Pancreas (tissue), 10 donors: ENCODE data around the gene PPP4R2. TPM values are rescaled to one million over a fixed set of nuclear protein-coding genes. Genes with fewer than 3 reads are reported as not detected.
"Not testable (repeated sequence)": the region's sequence is repeated elsewhere in the genome, so short reads cannot be mapped to it uniquely, and the experiment has no call there.

Experiments used
- ATAC-seq, 4 donors: fragments of 200-7000 bp; cut with Tn5 transposase; one replicate each; pipeline versions ENCODE4 v1.8.0 to v1.9.1; 2020; ENCODE audit warnings: mild to moderate bottlenecking in 4 of 4, moderate library complexity in 4 of 4
- DNase-seq, 6 donors: peaks; one replicate each; pipeline ENCODE4 v3.0.0-alpha.2; 2020
- FAIRE-seq: peaks from 2 replicates; lab custom pipeline; 2012; peaks lifted over from hg19 to GRCh38; lab: Jason Lieb, UNC
- H3K27ac ChIP-seq, 4 donors: fragments of 200-600 bp; sonication (generic); 1 replicate in 3 of 4; 2 replicates in 1 of 4; pipeline versions ENCODE4 v1.5.0 to v1.8.0; 2020
- H3K27me3 ChIP-seq, 4 donors: fragments of 200-600 bp; one replicate each; pipeline ENCODE4 v1.8.0; 2021
- H3K36me3 ChIP-seq, 3 donors: fragments of 200-600 bp; sonication (generic) in 1 of 3; one replicate each; pipeline versions ENCODE4 v1.5.0 to v1.8.0; 2020 to 2021
- H3K4me1 ChIP-seq, 3 donors: fragments of 200-600 bp; one replicate each; pipeline ENCODE4 v1.8.0; 2021
- H3K4me3 ChIP-seq, 4 donors: fragments of 200-600 bp; sonication (generic) in 2 of 4; one replicate each; pipeline versions ENCODE4 v1.5.0 to v1.8.0; 2020 to 2021
- H3K9me3 ChIP-seq, 4 donors: fragments of 200-600 bp; one replicate each; pipeline ENCODE4 v1.8.0; 2021
- CTCF ChIP-seq, 4 donors: fragments of 200-600 bp; sonication (generic) in 3 of 4; IDR thresholded peaks; one replicate each; pipeline versions ENCODE4 v1.5.0 to v1.8.0; 2021; ENCODE audit warnings: antibody characterized with exemption in 4 of 4
- WGBS, 2 donors: extraction: QIAGEN DNeasy Blood & Tissue Kit; methylation state at CpG; one replicate each; pipeline ENCODE4 v1.1.7; 2013; 5-methylcytosine and 5-hydroxymethylcytosine counted together
- intact Hi-C, 3 donors: fragments of 100-400 bp; cut with DNase I; formaldehyde crosslinking; loops; one replicate each; pipeline versions ENCODE4 v1.11.1 to v1.14.2; 2022
- polyA plus RNA-seq, 2 donors: library from polyadenylated mRNA; stranded (reverse); fragments of 200-250 nt; gene quantifications; one replicate each; pipeline ENCODE4 v1.2.3, GENCODE V29; 2013
- total RNA-seq, 6 donors: library from RNA; stranded (reverse); fragmentation: NEBNext Ultra II Directional in 4 of 6; extraction: Animal tissue kit (Norgen Biotek cat#: 25700) in 4 of 6; gene quantifications; one replicate each; pipeline versions ENCODE4 v1.2.1 to v1.2.4, GENCODE V29; 2021 to 2023
- donor health status: healthy with polysubstance abuse.
- donor health status: DM: no; HTN: no; CAD: no; lungs with moderate emphysema.
- donor health status: DM: no; HTN: no; CAD: no.
- donor health status: control.
- donor health status: control.
- donor health status: Bipolar disorder and iron deficiency.
- donor health status: DM: yes; HTN: yes; CAD: no.
- donor health status: DM: no; HTN: no; CAD: no.
- donor health status: DM: no; HTN: no; CAD: no.
- donor health status: DM: yes; HTN: yes; CAD: no.

The PPP4R2 gene
- total and polyA plus RNA-seq, 8 donors = 8.2 to 45.6 (median 23.4) TPM

GRCh38 chr3:72996121-72996472, 514 bp upstream of the PPP4R2 start:
- TF ChIP-seq CTCF (IDR thresholded peaks at IDR 0.05) = no peak
- intact Hi-C loops = no loop called here
- no peak for ATAC-seq
- WGBS, 2 donors = 77 to 90% methylated on average over 20 of the region's 20 CpGs
- Histone ChIP-seq H3K9me3 (no peaks in the 10 kb centered on the region), H3K4me3 (peak overlapping the region in 3 of 4 donors; percentile 80 to 89 (median 82)), H3K4me1 (peaks cover 11 to 28% (median 20%) of the 10 kb centered on the region in 3 donors), H3K27me3 (no peaks in the 10 kb centered on the region), H3K36me3 (no peaks in the 10 kb centered on the region), H3K27ac (peak overlapping the region; percentile 90 to 98 (median 94))
- DNase-seq = peak in 4 of 6 donors; percentile 31 to 65 (median 47)
- no peak for FAIRE-seq

GRCh38 chr3:72997421-72997961, 880 bp downstream of the PPP4R2 start:
- H3K27me3 ChIP-seq = no peaks in the 10 kb centered on the region
- H3K27ac ChIP-seq = peak overlapping the region; percentile 90 to 98 (median 94)
- peaks cover 11 to 29% (median 20%) of the 10 kb centered on the region in 3 donors for H3K4me1 ChIP-seq
- peak in 1 of 6 donors; percentile 21 for DNase-seq
- FAIRE-seq = no peak
- peak; percentile 3 to 58 (median 22) for ATAC-seq
- peak overlapping the region; percentile 80 to 92 (median 86) for H3K4me3 ChIP-seq
- 1% methylated on average over 14 to 16 of the region's 16 CpGs for WGBS, 2 donors
- H3K36me3 ChIP-seq = no peaks in the 10 kb centered on the region
- intact Hi-C loops = no loop called here
- H3K9me3 ChIP-seq = no peaks in the 10 kb centered on the region
- no peak for TF ChIP-seq CTCF (IDR thresholded peaks at IDR 0.05)

GRCh38 chr3:72998466-72998865, 1.9 kb downstream of the PPP4R2 start:
- FAIRE-seq (no peak), DNase-seq (no peak), ATAC-seq (no peak)
- no peaks in the 10 kb centered on the region for H3K27me3 ChIP-seq
- no peaks in the 10 kb centered on the region for H3K36me3 ChIP-seq
- intact Hi-C loops = no loop called here
- WGBS, 2 donors = 10 to 12% methylated on average over 4 of the region's 4 CpGs
- H3K27ac ChIP-seq = no peak overlapping the region
- TF ChIP-seq CTCF (IDR thresholded peaks at IDR 0.05) = no peak
- peaks cover 11 to 29% (median 20%) of the 10 kb centered on the region in 3 donors for H3K4me1 ChIP-seq
- peak overlapping the region in 2 of 4 donors; percentile 80 to 82 for H3K4me3 ChIP-seq
- no peaks in the 10 kb centered on the region for H3K9me3 ChIP-seq

DNA sequence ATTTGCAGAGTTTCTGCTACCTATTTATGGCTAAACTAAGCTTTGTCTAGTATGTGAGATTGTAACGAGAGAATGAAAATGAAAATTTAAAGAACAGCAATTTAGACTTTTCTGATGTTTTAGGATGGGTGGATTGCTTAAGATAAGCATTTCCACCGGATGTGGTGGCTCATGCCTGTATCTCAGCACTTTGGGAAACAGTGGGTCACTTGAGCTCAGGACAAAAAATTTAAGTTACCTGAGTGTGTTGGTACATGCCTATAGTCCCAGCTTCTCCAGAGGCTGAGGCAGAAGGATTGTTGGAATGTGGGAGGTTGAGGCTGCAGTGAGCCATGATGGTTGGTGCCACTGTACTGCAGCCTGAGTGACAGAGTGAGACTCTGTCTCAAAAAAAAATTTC, 3.3 kb downstream of the PPP4R2 start:
- Histone ChIP-seq H3K4me1 (peaks cover 11 to 29% (median 20%) of the 10 kb centered on the region in 3 donors), H3K9me3 (no peaks in the 10 kb centered on the region), H3K27me3 (no peaks in the 10 kb centered on the region), H3K4me3 (peak overlapping the region in 1 of 4 donors; percentile 82), H3K36me3 (no peaks in the 10 kb centered on the region), H3K27ac (no peak overlapping the region)
- DNase-seq = no peak
- ATAC-seq = no peak
- intact Hi-C loops = no loop called here
- no peak for TF ChIP-seq CTCF (IDR thresholded peaks at IDR 0.05)
- FAIRE-seq = no peak
- 48 to 59% methylated on average over 2 of the region's 2 CpGs for WGBS, 2 donors

GRCh38 chr3:73003050-73003449, 6.4 kb downstream of the PPP4R2 start:
- FAIRE-seq, H3K27ac ChIP-seq, H3K9me3 ChIP-seq, ATAC-seq, H3K36me3 ChIP-seq, H3K27me3 ChIP-seq, H3K4me3 ChIP-seq, intact Hi-C loops, DNase-seq: not testable (repeated sequence)
- WGBS, 2 donors = 83 to 96% methylated on average over 8 of the region's 8 CpGs
- H3K4me1 ChIP-seq = peaks cover 11 to 27% (median 20%) of the 10 kb centered on the region in 3 donors
